ELR (cell line): Measurements from ENCODE around the gene NPAS4.
"Not testable (repeated sequence)": the region's sequence is repeated elsewhere in the genome, so short reads cannot be mapped to it uniquely, and the experiment has no call there.

Source experiments
- DNase-seq: peaks from one replicate; pipeline ENCODE4 v3.0.0-alpha.2; 2015; ENCODE audit warnings: low read depth

Gene NPAS4

GRCh38 chr11:66420671-66421476 lies at the start of gene NPAS4:
NPAS4 (plus strand) TSS chr11:66421035; CDS start chr11:66421180, 145 bp downstream.
- DNase-seq, result no peak

GRCh38 chr11:66371627-66372415 lies 49.0 kb upstream of the NPAS4 start, which contains the start of gene SLC29A2:
SLC29A2 (minus strand) TSS chr11:66371760; CDS start chr11:66371591, 169 bp downstream.
- no peak for DNase-seq

- no peak for DNase-seq
Measured at GRCh38 chr11:66373265-66373664, 47.6 kb upstream of the NPAS4 start.

GRCh38 chr11:66373690-66374287 lies 47.0 kb upstream of the NPAS4 start:
- not testable (repeated sequence) for DNase-seq

GRCh38 chr11:66380264-66380663 lies 40.6 kb upstream of the NPAS4 start:
- DNase-seq, result not testable (repeated sequence)

GRCh38 chr11:66384316-66384715 lies 36.5 kb upstream of the NPAS4 start:
- not testable (repeated sequence) for DNase-seq

- DNase-seq, result peak; percentile 85
Measured at GRCh38 chr11:66386171-66387069, 34.4 kb upstream of the NPAS4 start.

- DNase-seq, result peak; percentile 80
Measured at GRCh38 chr11:66388780-66389386, 32.0 kb upstream of the NPAS4 start.

- DNase-seq, result no peak
Measured at GRCh38 chr11:66391322-66391721, 29.5 kb upstream of the NPAS4 start.

GRCh38 chr11:66393954-66394353 lies 26.9 kb upstream of the NPAS4 start:
- DNase-seq, result no peak

GRCh38 chr11:66407651-66408050 lies 13.2 kb upstream of the NPAS4 start:
- no peak for DNase-seq

GRCh38 chr11:66408488-66409214 lies 12.2 kb upstream of the NPAS4 start:
- DNase-seq, result peak; percentile 85

GRCh38 chr11:66409226-66409625 lies 11.6 kb upstream of the NPAS4 start:
- no peak for DNase-seq

- DNase-seq, result no peak
Measured at GRCh38 chr11:66410191-66410590, 10.6 kb upstream of the NPAS4 start.

- DNase-seq, result no peak
Measured at GRCh38 chr11:66411323-66411722, 9.5 kb upstream of the NPAS4 start.

- no peak for DNase-seq
Measured at GRCh38 chr11:66412110-66412509, 8.7 kb upstream of the NPAS4 start.

GRCh38 chr11:66413167-66413566 lies 7.7 kb upstream of the NPAS4 start:
- DNase-seq, result no peak

GRCh38 chr11:66414120-66414934 lies 6.5 kb upstream of the NPAS4 start:
- no peak for DNase-seq

GRCh38 chr11:66415423-66415822 lies 5.4 kb upstream of the NPAS4 start:
- no peak for DNase-seq

GRCh38 chr11:66417000-66417399 lies 3.8 kb upstream of the NPAS4 start:
- DNase-seq, result no peak
